SU-DHL-6 (cell line): Measurements from ENCODE around the gene PWP1.

Experiments
- H2AFZ ChIP-seq: fragments of 200-600 bp; sonication (generic); 2 replicates; pipeline ENCODE4 v1.6.1; 2014; ENCODE audit warnings: low read depth, mild to moderate bottlenecking, moderate library complexity, mixed read lengths, antibody characterized with exemption, low read length; ENCODE audit not compliant: severe bottlenecking
- H3F3A ChIP-seq: fragments of 200-600 bp; shearing (Covaris generic); 2 replicates; pipeline ENCODE4 v1.6.0; 2016; ENCODE audit warnings: antibody characterized with exemption, mild to moderate bottlenecking; ENCODE audit not compliant: insufficient read depth
- H3K27ac ChIP-seq: fragments of 200-600 bp; sonication (generic); 2 replicates; pipeline ENCODE4 v1.5.1; 2016; ENCODE audit warnings: low read depth, mild to moderate bottlenecking, low read length, moderate library complexity, mixed read lengths
- H3K27me3 ChIP-seq: fragments of 200-600 bp; sonication (generic), shearing (Covaris generic); 2 replicates; pipeline ENCODE4 v1.6.0; 2014; ENCODE audit warnings: mild to moderate bottlenecking, low read length
- H3K36me3 ChIP-seq: fragments of 200-600 bp; sonication (generic); 2 replicates; pipeline ENCODE4 v1.6.1; 2014; ENCODE audit warnings: mild to moderate bottlenecking, low read length, mixed read lengths
- H3K4me2 ChIP-seq: fragments of 300-600, 200-600 bp; shearing (Covaris generic), sonication (generic); 2 replicates; pipeline ENCODE4 v1.6.0; 2014; ENCODE audit warnings: low read length, low read depth, mild to moderate bottlenecking; ENCODE audit not compliant: poor library complexity, severe bottlenecking
- H3K4me3 ChIP-seq: fragments of 200-600 bp; sonication (generic); 2 replicates; pipeline ENCODE4 v1.5.1; 2014; ENCODE audit warnings: antibody characterized with exemption, low read length, mild to moderate bottlenecking, mixed read lengths; ENCODE audit not compliant: insufficient read depth, poor library complexity, severe bottlenecking
- H3K79me2 ChIP-seq: fragments of 200-600 bp; sonication (generic); 2 replicates; pipeline ENCODE4 v1.6.1; 2014; ENCODE audit warnings: mild to moderate bottlenecking, low read length, moderate library complexity; ENCODE audit not compliant: insufficient read depth
- H3K9ac ChIP-seq: fragments of 200-600 bp; sonication (generic); 2 replicates; pipeline ENCODE4 v1.7.0; 2014; ENCODE audit warnings: mild to moderate bottlenecking, low read length
- H3K9me2 ChIP-seq: fragments of 200-600 bp; sonication (generic); replicated peaks from 2 replicates; pipeline ENCODE4 v1.6.1; 2014; ENCODE audit warnings: low read length; ENCODE audit not compliant: insufficient read depth
- H3K9me3 ChIP-seq: fragments of 200-600 bp; sonication (generic); 2 replicates; pipeline ENCODE4 v1.6.1; 2014; ENCODE audit warnings: low read length, mixed read lengths; ENCODE audit not compliant: insufficient read depth
- H4K20me1 ChIP-seq: fragments of 200-600 bp; sonication (generic); 2 replicates; pipeline ENCODE4 v1.6.1; 2014; ENCODE audit warnings: low read depth, mild to moderate bottlenecking, antibody characterized with exemption, low read length, moderate library complexity, mixed read lengths
- EZH2phosphoT487 ChIP-seq: fragments of 200-600 bp; sonication (generic), shearing (Covaris generic); conservative IDR thresholded peaks from 2 replicates; pipeline ENCODE4 v1.6.1; 2018; ENCODE audit warnings: mild to moderate bottlenecking, antibody characterized with exemption, low read length, moderate library complexity, mixed read lengths
- TF ChIP-seq, protein P1 (sequence below): fragments of 200-600 bp; sonication (generic); IDR thresholded peaks from one replicate; pipeline ENCODE4 v1.5.1; 2017; ENCODE audit warnings: antibody characterized with exemption, mild to moderate bottlenecking, low read length, moderate library complexity; ENCODE audit not compliant: insufficient read depth, poor library complexity, severe bottlenecking

The PWP1 gene

DNA sequence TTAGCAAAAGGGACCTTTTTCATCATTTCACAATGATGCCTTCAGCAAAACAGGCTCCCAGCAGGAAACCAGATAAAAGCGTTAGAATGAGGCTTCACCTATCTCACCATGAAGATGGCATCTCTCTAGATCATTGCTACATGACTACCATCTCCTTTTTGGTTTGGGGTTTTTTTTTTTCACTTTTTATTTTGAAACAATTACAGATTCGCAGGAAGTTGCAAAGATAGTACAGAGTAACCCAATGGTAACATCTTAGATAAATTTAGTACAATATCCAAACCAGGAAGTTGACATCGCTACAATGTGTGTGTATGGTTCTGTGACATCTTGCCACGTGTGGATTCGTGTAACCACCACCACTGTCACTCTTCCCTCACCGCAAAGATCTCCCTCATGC is 22.3 kb upstream of the PWP1 start:
- Histone ChIP-seq H2AFZ (no peak overlapping the region), H3K9ac (no peak overlapping the region), H3K36me3 (no peaks in the 10 kb centered on the region), H3K27me3 (no peaks in the 10 kb centered on the region), H3F3A (no peaks in the 10 kb centered on the region), H3K9me2 (no peaks in the 10 kb centered on the region), H4K20me1 (no peaks in the 10 kb centered on the region), H3K9me3 (no peaks in the 10 kb centered on the region), H3K27ac (no peak overlapping the region), H3K79me2 (no peaks in the 10 kb centered on the region), H3K4me2 (no peak overlapping the region), H3K4me3 (no peak overlapping the region)
- TF ChIP-seq, protein P1, sequence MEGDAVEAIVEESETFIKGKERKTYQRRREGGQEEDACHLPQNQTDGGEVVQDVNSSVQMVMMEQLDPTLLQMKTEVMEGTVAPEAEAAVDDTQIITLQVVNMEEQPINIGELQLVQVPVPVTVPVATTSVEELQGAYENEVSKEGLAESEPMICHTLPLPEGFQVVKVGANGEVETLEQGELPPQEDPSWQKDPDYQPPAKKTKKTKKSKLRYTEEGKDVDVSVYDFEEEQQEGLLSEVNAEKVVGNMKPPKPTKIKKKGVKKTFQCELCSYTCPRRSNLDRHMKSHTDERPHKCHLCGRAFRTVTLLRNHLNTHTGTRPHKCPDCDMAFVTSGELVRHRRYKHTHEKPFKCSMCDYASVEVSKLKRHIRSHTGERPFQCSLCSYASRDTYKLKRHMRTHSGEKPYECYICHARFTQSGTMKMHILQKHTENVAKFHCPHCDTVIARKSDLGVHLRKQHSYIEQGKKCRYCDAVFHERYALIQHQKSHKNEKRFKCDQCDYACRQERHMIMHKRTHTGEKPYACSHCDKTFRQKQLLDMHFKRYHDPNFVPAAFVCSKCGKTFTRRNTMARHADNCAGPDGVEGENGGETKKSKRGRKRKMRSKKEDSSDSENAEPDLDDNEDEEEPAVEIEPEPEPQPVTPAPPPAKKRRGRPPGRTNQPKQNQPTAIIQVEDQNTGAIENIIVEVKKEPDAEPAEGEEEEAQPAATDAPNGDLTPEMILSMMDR = no peak
- TF ChIP-seq EZH2phosphoT487 = no peak

DNA sequence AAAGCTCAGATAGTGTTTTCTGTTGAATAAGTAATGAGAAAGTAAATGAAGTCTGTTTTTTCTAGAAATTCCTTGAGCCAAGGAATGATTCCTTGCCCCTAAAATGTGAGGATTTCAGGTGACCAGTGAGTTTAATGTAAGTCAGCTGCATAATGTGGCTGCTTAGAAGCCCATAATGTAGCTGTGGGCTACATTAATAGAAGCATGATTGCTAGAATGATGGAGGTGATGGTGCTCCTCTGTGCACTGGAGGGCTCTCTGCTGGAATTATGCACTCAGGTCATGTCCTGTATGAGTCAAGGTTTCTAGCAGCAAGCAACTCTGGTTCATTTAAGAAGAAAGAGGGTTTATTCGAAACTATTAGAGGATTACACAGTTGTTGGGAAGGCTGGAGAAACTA is 19.6 kb upstream of the PWP1 start:
- Histone ChIP-seq H3K4me2 (no peak overlapping the region), H3F3A (no peaks in the 10 kb centered on the region), H3K9ac (no peak overlapping the region), H4K20me1 (no peaks in the 10 kb centered on the region), H3K79me2 (no peaks in the 10 kb centered on the region), H3K27me3 (no peaks in the 10 kb centered on the region), H3K36me3 (no peaks in the 10 kb centered on the region), H2AFZ (no peak overlapping the region), H3K9me2 (no peaks in the 10 kb centered on the region), H3K4me3 (no peak overlapping the region), H3K9me3 (no peaks in the 10 kb centered on the region), H3K27ac (no peak overlapping the region)
- TF ChIP-seq, protein P1 = no peak
- no peak for TF ChIP-seq EZH2phosphoT487

DNA sequence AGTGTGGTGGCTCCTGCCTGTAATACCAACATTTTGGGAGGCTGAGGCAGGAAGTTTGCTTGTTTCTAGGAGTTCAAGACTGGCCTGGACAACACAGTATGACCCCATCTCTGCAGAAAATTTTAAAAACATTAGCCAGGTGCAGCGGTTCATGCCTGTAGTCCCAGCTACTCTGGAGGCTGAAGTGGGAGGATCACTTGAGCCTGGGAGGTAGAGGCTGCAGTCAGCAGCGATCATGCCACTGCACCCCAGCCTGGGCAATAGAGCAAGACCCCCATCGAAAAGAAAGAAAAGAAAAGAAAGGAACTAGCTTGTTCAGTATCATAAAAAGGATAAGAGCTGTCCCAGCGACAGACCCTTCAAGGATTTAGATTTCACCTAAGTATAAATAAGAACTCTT is 18.1 kb upstream of the PWP1 start:
- TF ChIP-seq EZH2phosphoT487 = no peak
- TF ChIP-seq, protein P1 = no peak
- Histone ChIP-seq H3F3A (no peaks in the 10 kb centered on the region), H3K9ac (no peak overlapping the region), H3K36me3 (no peaks in the 10 kb centered on the region), H3K4me3 (no peak overlapping the region), H3K27ac (no peak overlapping the region), H4K20me1 (no peaks in the 10 kb centered on the region), H3K79me2 (no peaks in the 10 kb centered on the region), H3K4me2 (no peak overlapping the region), H3K9me2 (no peaks in the 10 kb centered on the region), H3K27me3 (no peaks in the 10 kb centered on the region), H3K9me3 (no peaks in the 10 kb centered on the region), H2AFZ (no peak overlapping the region)
